ENCODE measurements around the gene ADAMTSL2.

ADAMTSL2 gene

GRCh38 chr9:133619791-133620190 is 85.3 kb downstream of the ADAMTSL2 start:
- TF ChIP-seq TAF1 (IDR thresholded peaks at IDR 0.05; ENCODE audit: borderline replicate concordance, insufficient read depth, low read length) (no peak), FOXP2 (optimal IDR thresholded peaks at IDR 0.05; ENCODE audit: borderline replicate concordance, extremely low read depth, extremely low read length, insufficient read depth) (no peak), SIN3A (IDR thresholded peaks at IDR 0.05; ENCODE audit: borderline replicate concordance, insufficient read depth, low read length) (no peak), POLR2AphosphoS5 (IDR thresholded peaks at IDR 0.05; ENCODE audit: low read depth, low read length) (no peak), REST (IDR thresholded peaks at IDR 0.05; ENCODE audit: insufficient read depth in 1 of 2, low read depth in 2 of 2, low read length in 2 of 2) (no peak)

GRCh38 chr9:133621725-133622267 is 87.3 kb downstream of the ADAMTSL2 start:
- TF ChIP-seq TAF1 (IDR thresholded peaks at IDR 0.05; ENCODE audit: borderline replicate concordance, insufficient read depth, low read length), result no peak
- TF ChIP-seq POLR2AphosphoS5 (IDR thresholded peaks at IDR 0.05; ENCODE audit: low read depth, low read length), result no peak
- no peak for TF ChIP-seq SIN3A (IDR thresholded peaks at IDR 0.05; ENCODE audit: borderline replicate concordance, insufficient read depth, low read length)
- TF ChIP-seq REST (IDR thresholded peaks at IDR 0.05; ENCODE audit: insufficient read depth in 1 of 2, low read depth in 2 of 2, low read length in 2 of 2), result no peak
- no peak for TF ChIP-seq FOXP2 (optimal IDR thresholded peaks at IDR 0.05; ENCODE audit: borderline replicate concordance, extremely low read depth, extremely low read length, insufficient read depth)

- no peak for TF ChIP-seq REST (IDR thresholded peaks at IDR 0.05; ENCODE audit: insufficient read depth in 1 of 2, low read depth in 2 of 2, low read length in 2 of 2)
- no peak for TF ChIP-seq POLR2AphosphoS5 (IDR thresholded peaks at IDR 0.05; ENCODE audit: low read depth, low read length)
- TF ChIP-seq TAF1 (IDR thresholded peaks at IDR 0.05; ENCODE audit: borderline replicate concordance, insufficient read depth, low read length), result no peak
- TF ChIP-seq SIN3A (IDR thresholded peaks at IDR 0.05; ENCODE audit: borderline replicate concordance, insufficient read depth, low read length), result no peak
- TF ChIP-seq FOXP2 (optimal IDR thresholded peaks at IDR 0.05; ENCODE audit: borderline replicate concordance, extremely low read depth, extremely low read length, insufficient read depth), result no peak
Observed at GRCh38 chr9:133622555-133622954, 88.1 kb downstream of the ADAMTSL2 start.
